GM18499 (cell line): ENCODE data around the gene EPS8.

Experiments used
- ATAC-seq: cut with Tn5 transposase; IDR thresholded peaks from one replicate; pipeline ENCODE4 v1.9.1; 2021; ENCODE audit warnings: moderate number of reproducible peaks; ENCODE audit not compliant: insufficient read depth, unreplicated experiment

EPS8 gene

DNA sequence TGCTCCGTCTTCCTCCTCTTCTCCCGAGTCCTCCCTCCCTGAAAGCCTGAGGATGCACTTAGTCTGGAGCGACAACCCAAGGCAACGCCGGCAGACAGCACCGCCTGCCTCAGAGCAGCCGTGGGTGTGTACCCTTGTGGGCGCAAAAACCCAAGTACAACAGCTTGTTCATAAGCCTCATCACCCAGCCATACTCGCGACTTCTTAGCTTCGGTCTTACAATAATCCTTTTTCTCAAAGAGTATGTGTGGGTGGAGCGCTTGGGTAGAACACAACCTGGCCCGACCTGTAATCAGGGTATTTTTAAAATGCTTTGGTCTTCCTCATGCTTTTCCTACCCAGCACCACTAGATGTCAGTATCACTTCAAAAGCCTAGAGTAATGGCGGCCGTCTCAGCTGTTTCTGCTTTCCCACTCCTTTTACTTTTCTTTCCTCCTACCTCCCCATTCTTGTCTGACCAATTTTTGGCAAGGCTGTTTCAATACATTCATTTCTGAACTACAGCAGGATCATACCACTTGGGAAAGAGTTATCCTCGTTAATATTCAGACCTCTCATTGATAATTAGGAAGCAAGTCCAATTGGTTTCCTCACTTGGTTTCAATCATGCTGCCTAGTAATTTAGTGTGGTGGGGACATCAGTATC, 198.9 kb downstream of the EPS8 start:
- ATAC-seq: no peak

DNA sequence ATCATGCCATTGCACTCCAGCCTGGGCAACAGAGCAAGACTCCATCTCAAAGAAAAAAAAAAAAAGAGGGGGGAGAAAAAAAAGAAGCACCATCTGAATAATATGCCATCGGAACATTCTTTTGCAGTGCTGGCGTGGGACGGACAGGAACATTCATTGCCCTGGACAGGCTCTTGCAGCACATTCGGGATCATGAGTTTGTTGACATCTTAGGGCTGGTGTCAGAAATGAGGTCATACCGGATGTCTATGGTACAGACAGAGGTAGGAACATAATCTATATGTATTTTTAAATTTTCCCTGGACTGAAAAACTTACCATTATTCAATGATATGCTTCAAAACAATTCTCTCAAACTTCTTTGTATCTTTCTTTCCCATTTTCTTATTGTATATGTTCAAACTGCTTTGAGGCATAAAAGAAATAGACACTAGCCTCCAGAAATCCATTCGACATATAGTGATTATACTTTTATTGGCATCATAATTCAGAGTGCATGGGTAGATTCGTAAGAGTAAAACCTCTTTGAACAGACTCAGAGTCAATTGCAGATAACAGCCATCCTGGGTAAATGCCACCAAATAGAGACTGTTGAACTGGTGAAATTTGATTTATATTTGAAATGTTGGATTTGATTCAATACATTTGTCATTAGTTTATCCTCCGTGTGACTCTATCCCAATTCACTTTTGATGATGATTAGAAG, 199.7 kb downstream of the EPS8 start:
- no peak for ATAC-seq

DNA sequence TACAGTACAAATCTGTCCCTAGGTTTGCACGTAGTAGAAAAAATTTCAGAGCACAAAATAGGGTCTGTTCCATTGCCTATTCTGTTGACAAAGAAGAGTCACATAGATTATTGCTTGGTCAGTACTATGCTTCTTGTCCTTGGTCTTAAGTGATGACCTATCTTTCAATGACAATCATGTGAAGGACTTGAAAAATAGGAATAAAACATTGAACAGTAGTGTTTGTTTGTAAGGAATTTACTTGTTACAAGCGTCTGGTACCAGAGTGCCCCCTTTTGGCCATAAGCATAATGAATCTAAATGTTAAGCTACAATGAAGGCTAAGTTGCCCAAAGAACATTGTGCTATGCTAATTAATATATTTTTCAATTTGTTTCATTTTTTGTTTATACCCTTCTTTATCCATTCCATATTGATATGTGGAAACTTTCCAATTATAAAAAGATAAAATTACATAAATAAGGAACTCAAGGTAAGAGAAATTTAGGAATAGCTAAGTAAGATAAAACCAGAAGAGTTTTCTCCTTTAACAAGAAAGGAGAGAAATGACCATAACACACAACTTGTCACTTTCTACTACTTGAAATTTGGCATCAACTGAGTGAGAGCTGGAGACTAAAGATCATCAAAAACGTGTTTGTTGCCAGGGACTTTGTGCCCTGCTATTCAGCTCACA, 204.7 kb downstream of the EPS8 start:
- ATAC-seq: no peak

DNA sequence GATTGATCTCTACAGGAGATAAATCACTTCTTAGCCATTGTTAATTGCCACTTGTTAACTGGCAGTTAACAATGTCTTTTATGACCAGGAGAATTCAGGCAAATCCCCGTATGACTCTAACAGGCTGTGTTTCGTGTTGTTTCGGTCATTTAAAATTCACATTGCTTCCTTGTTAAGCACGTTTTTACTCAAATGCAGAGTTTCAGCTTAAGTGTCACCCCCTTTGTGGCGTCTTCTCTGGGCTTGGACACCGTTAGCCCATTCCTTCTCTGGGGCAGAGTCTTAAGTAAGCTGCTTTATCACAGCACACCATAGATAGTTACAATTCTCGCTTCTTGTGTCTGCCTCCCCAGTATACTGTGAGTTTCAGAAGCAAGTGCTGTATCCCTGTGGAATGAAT, 205.4 kb downstream of the EPS8 start:
- ATAC-seq: no peak

DNA sequence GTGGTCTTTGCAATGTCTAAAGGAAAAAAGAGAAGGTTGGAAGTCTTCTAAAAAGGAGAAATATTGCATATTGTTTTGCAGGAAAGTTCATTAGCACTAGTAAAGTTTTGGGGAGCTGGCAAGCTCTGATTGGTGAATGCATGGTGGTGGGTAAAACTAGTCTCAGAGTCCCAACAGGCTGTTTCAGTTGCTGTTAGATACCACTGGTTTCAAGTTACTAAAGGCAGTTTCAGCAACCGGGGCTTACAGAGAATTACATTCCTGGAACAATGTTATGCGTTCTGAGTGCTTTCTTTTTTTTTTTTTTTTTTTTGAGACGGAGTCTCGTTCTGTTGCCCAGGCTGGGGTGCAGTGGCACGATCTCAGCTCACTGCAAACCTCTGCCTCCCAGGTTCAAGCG, 208.2 kb downstream of the EPS8 start:
- ATAC-seq: no peak

DNA sequence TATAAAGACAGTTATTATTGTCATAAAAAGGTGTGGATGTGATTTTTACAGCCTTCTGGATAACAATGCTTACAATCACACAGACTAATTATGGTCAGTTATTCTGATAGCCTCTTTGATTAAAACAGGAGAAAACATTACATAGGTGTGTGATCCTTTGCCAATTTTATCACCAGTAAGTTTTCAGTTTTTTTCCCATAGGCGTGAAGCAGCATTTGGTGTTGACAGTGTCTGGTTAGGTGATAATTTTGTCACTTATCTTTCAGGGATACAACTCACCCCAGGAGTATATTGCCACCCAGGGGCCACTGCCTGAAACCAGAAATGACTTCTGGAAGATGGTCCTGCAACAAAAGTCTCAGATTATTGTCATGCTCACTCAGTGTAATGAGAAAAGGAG, 208.8 kb downstream of the EPS8 start:
- no peak for ATAC-seq

DNA sequence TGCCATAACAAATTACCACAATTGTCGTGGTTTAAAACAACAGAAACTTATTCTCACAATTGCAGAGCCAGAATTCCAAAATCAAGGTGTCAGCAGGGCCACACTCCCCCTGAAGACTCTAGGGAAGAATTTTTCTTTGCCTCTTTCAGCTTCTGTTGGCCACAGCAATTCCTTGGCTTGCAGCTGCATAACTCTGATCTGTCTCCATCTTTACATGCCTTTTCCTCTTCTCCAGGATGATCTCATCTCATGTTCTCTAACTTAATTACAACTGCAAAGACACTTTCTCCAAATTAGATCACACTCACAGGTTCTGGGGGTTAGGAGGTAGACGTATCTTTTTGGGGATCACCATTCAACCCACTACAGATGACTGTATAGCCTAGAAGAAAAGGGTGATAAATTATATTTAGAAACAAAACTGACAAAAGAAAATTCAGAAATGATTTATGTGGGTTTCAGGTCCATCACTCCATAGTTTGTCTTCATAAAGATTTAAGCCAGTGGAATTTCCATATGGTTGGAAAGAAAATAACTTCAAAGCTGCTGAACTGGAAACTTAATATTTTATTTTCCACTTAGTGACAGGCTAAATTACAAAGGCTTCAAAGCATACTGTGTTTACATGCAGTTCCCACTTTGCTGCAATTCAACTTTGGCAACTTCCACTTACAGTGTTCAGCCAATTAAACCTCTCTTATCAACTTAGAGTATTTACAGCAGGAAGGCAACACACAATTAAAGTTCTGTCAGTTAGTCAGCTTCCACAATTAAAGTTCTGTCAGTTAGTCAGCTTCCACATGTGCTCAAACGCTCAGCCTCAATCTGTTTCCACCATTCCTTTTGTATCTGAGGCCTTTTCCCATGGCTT, 213.3 kb downstream of the EPS8 start:
- no peak for ATAC-seq

DNA sequence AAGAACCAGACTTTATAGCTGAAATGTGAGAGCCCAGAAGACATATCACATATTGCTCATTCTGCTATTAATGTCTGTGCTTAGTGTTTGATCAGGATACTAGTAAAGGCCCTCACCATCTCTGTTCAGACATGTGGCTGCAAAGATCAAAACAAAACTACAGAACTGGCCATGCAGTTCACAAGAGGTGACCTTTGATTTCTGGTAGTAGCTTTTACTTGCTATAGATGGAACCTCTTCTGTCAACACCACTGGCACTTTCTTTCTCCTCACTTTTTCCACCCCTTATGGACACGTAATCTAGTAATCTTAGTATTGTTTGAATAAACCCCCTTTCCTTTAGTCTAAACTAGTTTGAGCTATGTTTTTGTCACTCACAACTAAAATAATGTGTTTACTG, 214.8 kb downstream of the EPS8 start:
- ATAC-seq: no peak
